ENCODE data around the gene KCTD21.

The KCTD21 gene

GRCh38 chr11:78208257-78209165, 20.1 kb upstream of the KCTD21 start (continued):
- TF ChIP-seq CREB5 (CRISPR knock-in tag; IDR thresholded peaks at IDR 0.05; ENCODE audit: low read depth) = no peak

GRCh38 chr11:78207532-78208256, 19.3 kb upstream of the KCTD21 start:
- no peak for TF ChIP-seq RARB (CRISPR knock-in tag; IDR thresholded peaks at IDR 0.05)
- peak; percentile 62; the same call in 1 of the 2 replicates for TF ChIP-seq TCF4 (CRISPR knock-in tag; IDR thresholded peaks at IDR 0.05; ENCODE audit: borderline replicate concordance)
- TF ChIP-seq CREB5 (CRISPR knock-in tag; IDR thresholded peaks at IDR 0.05; ENCODE audit: low read depth) = no peak
- TF ChIP-seq ESRRG (CRISPR knock-in tag; IDR thresholded peaks at IDR 0.05) = no peak
- TF ChIP-seq TOX (CRISPR knock-in tag; IDR thresholded peaks at IDR 0.05; ENCODE audit: borderline replicate concordance) = no peak
- no peak for TF ChIP-seq POU6F1 (CRISPR knock-in tag; IDR thresholded peaks at IDR 0.05; ENCODE audit: borderline replicate concordance, low read depth)
- no peak for TF ChIP-seq ZFP3 (CRISPR knock-in tag; IDR thresholded peaks at IDR 0.05)
- no peak for TF ChIP-seq PATZ1 (CRISPR knock-in tag; IDR thresholded peaks at IDR 0.05; ENCODE audit: borderline replicate concordance)
- TF ChIP-seq ZC3H10 (CRISPR knock-in tag; IDR thresholded peaks at IDR 0.05) = no peak
- TF ChIP-seq PPARA (CRISPR knock-in tag; IDR thresholded peaks at IDR 0.05; ENCODE audit: borderline replicate concordance) = no peak
- no peak for TF ChIP-seq GLIS3 (CRISPR knock-in tag; IDR thresholded peaks at IDR 0.05)
- TF ChIP-seq TSHZ2 (CRISPR knock-in tag; IDR thresholded peaks at IDR 0.05) = peak; percentile 26; the same call in 1 of the 2 replicates
- no peak for TF ChIP-seq ISL1 (CRISPR knock-in tag; IDR thresholded peaks at IDR 0.05)
- no peak for TF ChIP-seq ZNF8 (CRISPR knock-in tag; IDR thresholded peaks at IDR 0.05)
- no peak for TF ChIP-seq CSDC2 (CRISPR knock-in tag; IDR thresholded peaks at IDR 0.05)
- TF ChIP-seq ZNF70 (CRISPR knock-in tag; IDR thresholded peaks at IDR 0.05) = no peak
- TF ChIP-seq ZFP30 (CRISPR knock-in tag; IDR thresholded peaks at IDR 0.05) = no peak
- peak; percentile 41 for ATAC-seq

- no peak for ATAC-seq
- TF ChIP-seq PPARA (CRISPR knock-in tag; IDR thresholded peaks at IDR 0.05; ENCODE audit: borderline replicate concordance) (no peak), ISL1 (CRISPR knock-in tag; IDR thresholded peaks at IDR 0.05) (no peak), ZNF565 (CRISPR knock-in tag; conservative IDR thresholded peaks at IDR 0.05; ENCODE audit: low read depth) (no peak), TSHZ2 (CRISPR knock-in tag; IDR thresholded peaks at IDR 0.05) (no peak), ZFP3 (CRISPR knock-in tag; IDR thresholded peaks at IDR 0.05) (no peak), ZNF8 (CRISPR knock-in tag; IDR thresholded peaks at IDR 0.05) (no peak), TCF4 (CRISPR knock-in tag; IDR thresholded peaks at IDR 0.05; ENCODE audit: borderline replicate concordance) (no peak), PATZ1 (CRISPR knock-in tag; IDR thresholded peaks at IDR 0.05; ENCODE audit: borderline replicate concordance) (no peak), ESRRG (CRISPR knock-in tag; IDR thresholded peaks at IDR 0.05) (no peak), TOX (CRISPR knock-in tag; IDR thresholded peaks at IDR 0.05; ENCODE audit: borderline replicate concordance) (no peak), RARB (CRISPR knock-in tag; IDR thresholded peaks at IDR 0.05) (no peak), ZC3H10 (CRISPR knock-in tag; IDR thresholded peaks at IDR 0.05) (no peak), CREB5 (CRISPR knock-in tag; IDR thresholded peaks at IDR 0.05; ENCODE audit: low read depth) (no peak)
Observed at GRCh38 chr11:78205691-78206090, 17.3 kb upstream of the KCTD21 start.

Measured in SK-N-SH treated with all-trans-retinoic acid at 6 μM for 48 hours (cell line).